ENCODE measurements around the gene SLC22A7. TPM values are rescaled to one million over a fixed set of nuclear protein-coding genes. Genes with fewer than 3 reads are reported as not detected.

SLC22A7 gene
- total RNA-seq, 1 experiment from 2014 or later, result not detected

GRCh38 chr6:43338243-43338642, 40.2 kb downstream of the SLC22A7 start:
- Histone ChIP-seq H3K18ac (ENCODE audit: insufficient read length, low read depth, low read length) (no peak overlapping the region), H3K79me1 (ENCODE audit: insufficient read depth, low read depth, low read length, poor library complexity, severe bottlenecking) (no peaks in the 10 kb centered on the region), H3K14ac (ENCODE audit: insufficient read depth, low read length) (no peak overlapping the region), H4K20me1 (ENCODE audit: control insufficient read depth, insufficient read depth, insufficient read length) (no peaks in the 10 kb centered on the region), H2BK5ac (ENCODE audit: insufficient read length, low read length) (no peak overlapping the region), H4K91ac (ENCODE audit: insufficient read length, low read depth, low read length) (no peak overlapping the region), H3K23ac (ENCODE audit: insufficient read length, low read depth, low read length) (no peak overlapping the region), H3K27me3 (ENCODE audit: insufficient read depth, low read length) (no peaks in the 10 kb centered on the region), H3K4me1 (ENCODE audit: insufficient read depth, low read length) (no peaks in the 10 kb centered on the region), H2BK20ac (ENCODE audit: low read depth, low read length, poor library complexity, severe bottlenecking) (no peak overlapping the region), H3K9me3 (ENCODE audit: control insufficient read depth, low read depth, low read length) (no peaks in the 10 kb centered on the region), H2BK15ac (ENCODE audit: low read depth, low read length) (no peak overlapping the region), H3K79me2 (ENCODE audit: insufficient read depth, low read length) (no peaks in the 10 kb centered on the region), H3T11ph (ENCODE audit: low read length) (no peak overlapping the region), H3K27ac (ENCODE audit: insufficient read length, low read depth, low read length) (no peak overlapping the region), H3K56ac (ENCODE audit: insufficient read length, low read depth, low read length) (no peak overlapping the region), H4K5ac (ENCODE audit: insufficient read length, low read depth, low read length) (no peak overlapping the region), H3K4me2 (ENCODE audit: insufficient read depth, insufficient read length, low read length) (no peak overlapping the region), H3K9ac (ENCODE audit: extremely low read depth, insufficient read length, low read length) (no peak overlapping the region), H2BK120ac (ENCODE audit: low read depth, low read length, poor library complexity, severe bottlenecking) (no peak overlapping the region), H3K23me2 (ENCODE audit: insufficient read length, low read depth, low read length, poor library complexity, severe bottlenecking) (no peaks in the 10 kb centered on the region), H4K8ac (replicated peaks; ENCODE audit: insufficient read length, low read depth, low read length) (no peak overlapping the region), H2AFZ (ENCODE audit: low read length) (no peak overlapping the region), H3K4ac (ENCODE audit: low read depth, low read length) (no peak overlapping the region), H2AK5ac (ENCODE audit: insufficient read length, low read length) (no peak overlapping the region), H2BK12ac (ENCODE audit: insufficient read length, low read depth, low read length) (no peak overlapping the region)
- Mint-ChIP-seq H3K27ac (no peak overlapping the region; a peak in 1 of 7 replicates), H3K4me1 (peaks cover 0 to 7% of the 10 kb centered on the region in 2 experiments; a peak in 2 of 4 replicates), H3K4me3 (no peak overlapping the region), H3K9me3 (no peaks in the 10 kb centered on the region), H3K36me3 (ENCODE audit: insufficient read depth in 1 of 3, low read depth in 3 of 3) (peaks cover 4 to 42% (median 31%) of the 10 kb centered on the region in 3 experiments; a peak in 5 of 7 replicates), H3K27me3 (ENCODE audit: low read depth) (no peaks in the 10 kb centered on the region)
- no peak for TF ChIP-seq CTCF (conservative IDR thresholded peaks at IDR 0.05)
- DNase-seq, result no peak

Data from H9 (cell line).